Measurements from ENCODE around the gene MUC21. TPM values are rescaled to one million over a fixed set of nuclear protein-coding genes. Genes with fewer than 3 reads are reported as not detected.

Gene MUC21
- total RNA-seq, 1 experiment from 2014 or later, result not detected

DNA sequence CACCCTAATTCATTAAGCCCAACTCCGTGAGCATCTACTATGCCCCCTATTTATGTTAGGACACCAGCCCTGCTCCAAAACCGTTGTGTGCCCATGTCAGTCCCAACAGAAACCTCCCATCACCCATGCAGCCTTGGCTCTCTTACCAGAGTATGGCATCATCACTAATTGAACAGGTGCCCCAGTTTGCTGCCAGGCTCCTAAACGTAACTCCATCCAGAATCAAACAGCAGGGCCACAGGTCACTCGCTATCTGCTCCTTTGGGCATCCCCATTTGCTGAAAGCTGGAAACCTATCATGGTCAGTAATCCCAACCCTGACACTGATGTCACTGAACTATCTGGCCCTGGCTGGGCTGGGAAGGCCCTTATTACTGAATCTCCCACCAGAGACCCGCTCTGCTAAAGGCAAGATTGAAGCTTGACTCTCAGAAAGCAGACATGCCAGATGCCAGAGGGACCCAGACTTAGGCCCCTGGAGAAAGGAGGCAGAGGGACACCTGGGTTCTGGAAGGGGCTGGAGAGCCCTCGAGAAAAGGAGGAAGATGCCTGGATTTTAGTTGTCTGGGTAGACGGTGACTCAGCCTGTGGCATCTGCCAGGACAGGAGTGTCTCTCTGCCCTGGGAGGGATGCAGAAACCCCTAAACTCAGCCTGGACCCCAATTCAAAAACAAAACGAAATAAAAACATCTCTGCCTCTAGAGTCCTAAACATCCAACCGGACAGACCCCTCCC, 28.7 kb upstream of the MUC21 start:
- Histone ChIP-seq H3F3A (ENCODE audit: low read length, unreplicated experiment) (no peaks in the 10 kb centered on the region), H3K9me2 (replicated peaks; ENCODE audit: low read length) (no peaks in the 10 kb centered on the region), H3K9ac (ENCODE audit: low read length) (peak overlapping the region; percentile 53), H3K79me2 (ENCODE audit: low read length) (no peaks in the 10 kb centered on the region), H3K27me3 (ENCODE audit: low read length) (no peaks in the 10 kb centered on the region), H4K20me1 (ENCODE audit: low read length) (no peaks in the 10 kb centered on the region), H3K27ac (ENCODE audit: low read length) (no peak overlapping the region), H3K9me3 (ENCODE audit: low read length) (no peaks in the 10 kb centered on the region), H3K4me2 (ENCODE audit: low read length) (peak overlapping the region; percentile 79), H2AFZ (ENCODE audit: low read length) (peak overlapping the region; percentile 83), H3K4me3 (ENCODE audit: low read length) (peak overlapping the region; percentile 64), H3K36me3 (ENCODE audit: low read depth, low read length) (no peaks in the 10 kb centered on the region), H3K4me1 (ENCODE audit: insufficient read depth, low read length) (peaks cover 17% of the 10 kb centered on the region)
- no TSS peak for BruUV-seq (replicated peaks)
- ChIA-PET POLR2A (ENCODE audit: unreplicated experiment) (no interaction called here), CTCF (no interaction called here)
- TF ChIP-seq EZH2 (IDR thresholded peaks at IDR 0.05; ENCODE audit: low read length, unreplicated experiment) (no peak), EZH2phosphoT487 (IDR thresholded peaks at IDR 0.05; ENCODE audit: borderline replicate concordance, low read length) (no peak)
- TF ChIP-seq, protein P1, sequence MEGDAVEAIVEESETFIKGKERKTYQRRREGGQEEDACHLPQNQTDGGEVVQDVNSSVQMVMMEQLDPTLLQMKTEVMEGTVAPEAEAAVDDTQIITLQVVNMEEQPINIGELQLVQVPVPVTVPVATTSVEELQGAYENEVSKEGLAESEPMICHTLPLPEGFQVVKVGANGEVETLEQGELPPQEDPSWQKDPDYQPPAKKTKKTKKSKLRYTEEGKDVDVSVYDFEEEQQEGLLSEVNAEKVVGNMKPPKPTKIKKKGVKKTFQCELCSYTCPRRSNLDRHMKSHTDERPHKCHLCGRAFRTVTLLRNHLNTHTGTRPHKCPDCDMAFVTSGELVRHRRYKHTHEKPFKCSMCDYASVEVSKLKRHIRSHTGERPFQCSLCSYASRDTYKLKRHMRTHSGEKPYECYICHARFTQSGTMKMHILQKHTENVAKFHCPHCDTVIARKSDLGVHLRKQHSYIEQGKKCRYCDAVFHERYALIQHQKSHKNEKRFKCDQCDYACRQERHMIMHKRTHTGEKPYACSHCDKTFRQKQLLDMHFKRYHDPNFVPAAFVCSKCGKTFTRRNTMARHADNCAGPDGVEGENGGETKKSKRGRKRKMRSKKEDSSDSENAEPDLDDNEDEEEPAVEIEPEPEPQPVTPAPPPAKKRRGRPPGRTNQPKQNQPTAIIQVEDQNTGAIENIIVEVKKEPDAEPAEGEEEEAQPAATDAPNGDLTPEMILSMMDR (conservative IDR thresholded peaks at IDR 0.05; ENCODE audit: low read depth, low read length), result no peak
- no peak for DNase-seq
- peak; percentile 47 for ATAC-seq
- intact Hi-C loops (cut with micrococcal nuclease), result no loop called here

DNA sequence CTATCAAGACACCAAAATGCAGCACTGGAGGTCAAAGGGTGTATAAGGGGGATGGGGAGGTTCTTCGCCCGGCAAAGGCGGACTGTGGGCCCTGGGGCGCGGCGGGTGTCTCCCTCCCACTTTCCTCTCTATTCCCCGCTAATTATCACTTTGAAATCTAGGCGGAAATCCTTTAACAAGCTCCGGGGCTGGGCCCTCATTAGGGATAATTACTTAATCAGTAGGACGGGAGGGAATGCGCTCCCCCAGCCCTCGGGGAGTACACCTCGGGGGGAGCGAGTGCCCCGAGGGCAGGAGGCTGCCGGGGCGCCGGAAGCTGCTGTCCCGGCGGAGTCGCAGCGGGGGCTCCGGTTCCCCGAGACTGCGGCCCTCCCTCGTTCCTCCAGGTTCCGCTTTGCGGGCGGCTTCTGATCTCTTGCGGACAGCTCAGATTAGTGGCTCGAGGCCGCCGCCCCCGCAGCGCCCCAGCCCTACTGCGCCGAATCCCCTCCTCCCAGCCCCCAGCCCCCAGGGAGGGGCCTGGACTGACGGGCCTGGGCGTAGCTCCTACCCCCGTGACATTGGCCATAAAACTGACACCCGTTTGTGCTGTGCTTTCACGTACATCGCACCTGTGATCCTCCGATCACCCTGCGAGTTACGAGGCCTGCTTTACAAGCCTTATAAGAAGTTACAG, 28.0 kb upstream of the MUC21 start:
- no peak overlapping the region for H3K27ac ChIP-seq (ENCODE audit: low read length)
- H3K9me3 ChIP-seq (ENCODE audit: low read length), result no peaks in the 10 kb centered on the region
- H3K4me1 ChIP-seq (ENCODE audit: insufficient read depth, low read length), result peaks cover 17% of the 10 kb centered on the region
- H3K79me2 ChIP-seq (ENCODE audit: low read length), result no peaks in the 10 kb centered on the region
- peak overlapping the region; percentile 83 for H2AFZ ChIP-seq (ENCODE audit: low read length)
- BruUV-seq (replicated peaks), result TSS peak; percentile 77
- H3K4me2 ChIP-seq (ENCODE audit: low read length), result peak overlapping the region; percentile 79
- peak overlapping the region; percentile 64 for H3K4me3 ChIP-seq (ENCODE audit: low read length)
- CTCF ChIA-PET, result no interaction called here
- DNase-seq, result peak; percentile 47
- H3K36me3 ChIP-seq (ENCODE audit: low read depth, low read length), result no peaks in the 10 kb centered on the region
- H3K9me2 ChIP-seq (replicated peaks; ENCODE audit: low read length), result no peaks in the 10 kb centered on the region
- H4K20me1 ChIP-seq (ENCODE audit: low read length), result no peaks in the 10 kb centered on the region
- ATAC-seq, result peak; percentile 88
- H3K9ac ChIP-seq (ENCODE audit: low read length), result peak overlapping the region; percentile 53
- intact Hi-C loops (cut with micrococcal nuclease), result no loop called here
- TF ChIP-seq, protein P1 (conservative IDR thresholded peaks at IDR 0.05; ENCODE audit: low read depth, low read length), result no peak
- TF ChIP-seq EZH2 (IDR thresholded peaks at IDR 0.05; ENCODE audit: low read length, unreplicated experiment) (no peak), EZH2phosphoT487 (IDR thresholded peaks at IDR 0.05; ENCODE audit: borderline replicate concordance, low read length) (no peak)
- POLR2A ChIA-PET (ENCODE audit: unreplicated experiment), result interaction anchor here (0.6 to 0.7 kb wide), 2 partner anchors 18 to 115 kb away, joined by 3 read pairs; no protein-coding TSS in a partner anchor
- H3F3A ChIP-seq (ENCODE audit: low read length, unreplicated experiment), result no peaks in the 10 kb centered on the region
- H3K27me3 ChIP-seq (ENCODE audit: low read length), result no peaks in the 10 kb centered on the region

DNA sequence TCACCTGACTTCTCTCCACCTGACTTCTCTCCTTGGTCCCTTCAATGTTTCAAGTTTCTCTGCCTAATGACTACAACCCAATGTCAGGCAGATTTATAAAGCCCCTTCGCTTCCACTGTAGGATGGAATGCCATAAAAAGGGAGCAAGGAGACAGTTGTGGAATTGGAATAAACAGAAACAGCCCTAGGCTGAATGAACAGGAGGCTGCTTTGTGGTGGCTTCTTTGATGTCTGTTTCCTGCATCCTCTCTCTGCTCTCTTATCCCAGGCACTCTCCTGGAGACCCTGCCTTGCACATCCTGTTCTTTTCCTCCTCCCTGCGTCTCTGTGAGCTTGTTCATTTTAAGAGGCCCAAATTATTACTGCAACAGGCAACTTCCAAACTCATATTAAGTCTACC, 25.8 kb upstream of the MUC21 start:
- H3F3A ChIP-seq (ENCODE audit: low read length, unreplicated experiment), result no peaks in the 10 kb centered on the region
- H3K36me3 ChIP-seq (ENCODE audit: low read depth, low read length), result no peaks in the 10 kb centered on the region
- no peak overlapping the region for H2AFZ ChIP-seq (ENCODE audit: low read length)
- POLR2A ChIA-PET (ENCODE audit: unreplicated experiment), result no interaction called here
- H3K9ac ChIP-seq (ENCODE audit: low read length), result no peak overlapping the region
- ATAC-seq (no peak), DNase-seq (no peak)
- BruUV-seq (replicated peaks), result no TSS peak
- H3K4me1 ChIP-seq (ENCODE audit: insufficient read depth, low read length), result peaks cover 17% of the 10 kb centered on the region
- intact Hi-C loops (cut with micrococcal nuclease), result no loop called here
- no peak overlapping the region for H3K4me3 ChIP-seq (ENCODE audit: low read length)
- no peak overlapping the region for H3K4me2 ChIP-seq (ENCODE audit: low read length)
- no peak overlapping the region for H3K27ac ChIP-seq (ENCODE audit: low read length)
- no peaks in the 10 kb centered on the region for H4K20me1 ChIP-seq (ENCODE audit: low read length)
- no peaks in the 10 kb centered on the region for H3K79me2 ChIP-seq (ENCODE audit: low read length)
- TF ChIP-seq, protein P1 (conservative IDR thresholded peaks at IDR 0.05; ENCODE audit: low read depth, low read length), result no peak
- TF ChIP-seq EZH2 (IDR thresholded peaks at IDR 0.05; ENCODE audit: low read length, unreplicated experiment) (no peak), EZH2phosphoT487 (IDR thresholded peaks at IDR 0.05; ENCODE audit: borderline replicate concordance, low read length) (no peak)
- CTCF ChIA-PET, result no interaction called here
- no peaks in the 10 kb centered on the region for H3K9me3 ChIP-seq (ENCODE audit: low read length)
- H3K9me2 ChIP-seq (replicated peaks; ENCODE audit: low read length), result no peaks in the 10 kb centered on the region
- H3K27me3 ChIP-seq (ENCODE audit: low read length), result no peaks in the 10 kb centered on the region

Data from PC-3 (cell line).